Stimulated activated CD4-positive, alpha-beta T cell treated with anti-CD3 and anti-CD28 coated beads, Interleukin-4, amount 100 ng/mL, for 1 hour (primary cell): ENCODE measurements around the gene SLCO4A1.

Experiments used
- DNase-seq: peaks from one replicate; pipeline ENCODE4 v3.0.0-alpha.2; 2020

SLCO4A1 gene

GRCh38 chr20:62638679-62639406 is 3.5 kb upstream of the SLCO4A1 start:
- no peak for DNase-seq

DNA sequence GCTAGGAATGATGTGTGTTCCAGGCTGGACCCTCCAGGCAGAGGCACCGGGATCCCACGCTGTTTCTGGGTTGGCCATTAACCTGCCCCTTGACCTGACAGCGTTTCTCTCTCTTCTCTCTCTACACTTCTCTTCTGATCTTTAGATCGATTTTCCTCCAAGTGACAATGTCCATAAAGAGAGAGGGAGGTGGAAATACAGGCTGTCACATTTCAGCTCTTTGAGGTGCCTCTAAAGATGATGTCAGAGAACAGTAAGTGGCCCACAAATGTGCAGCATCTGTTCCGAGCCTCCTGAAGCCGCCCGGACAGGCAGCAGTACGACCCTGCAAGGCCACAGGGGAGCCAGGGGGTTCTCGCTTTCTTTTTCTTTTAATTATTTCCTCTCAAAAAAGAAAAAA is 2.5 kb upstream of the SLCO4A1 start:
- no peak for DNase-seq

DNA sequence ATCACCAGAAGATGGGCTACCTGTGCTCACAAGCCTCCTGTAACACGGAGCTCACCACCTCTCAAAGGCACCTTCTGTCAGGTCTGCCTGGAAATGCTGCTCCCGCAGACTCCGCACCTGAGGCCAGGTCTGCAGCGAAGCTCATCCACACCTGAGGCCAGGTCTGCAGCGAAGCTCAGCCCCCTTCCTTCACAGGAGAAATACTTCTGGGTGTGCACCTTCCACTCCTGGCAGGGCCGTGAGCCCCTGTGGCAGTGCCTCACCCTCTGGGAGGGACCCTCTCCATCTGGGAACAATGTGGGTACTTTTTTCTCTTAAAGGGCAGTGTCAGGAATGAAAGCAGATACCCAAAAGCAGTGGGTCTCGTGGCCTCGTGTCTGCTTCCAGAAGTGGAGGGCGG is 1.4 kb upstream of the SLCO4A1 start:
- no peak for DNase-seq

- no peak for DNase-seq
Measured at GRCh38 chr20:62641321-62642050, 817 bp upstream of the SLCO4A1 start.

- peak; percentile 71 for DNase-seq
Measured at GRCh38 chr20:62642666-62643520, 590 bp downstream of the SLCO4A1 start.

DNA sequence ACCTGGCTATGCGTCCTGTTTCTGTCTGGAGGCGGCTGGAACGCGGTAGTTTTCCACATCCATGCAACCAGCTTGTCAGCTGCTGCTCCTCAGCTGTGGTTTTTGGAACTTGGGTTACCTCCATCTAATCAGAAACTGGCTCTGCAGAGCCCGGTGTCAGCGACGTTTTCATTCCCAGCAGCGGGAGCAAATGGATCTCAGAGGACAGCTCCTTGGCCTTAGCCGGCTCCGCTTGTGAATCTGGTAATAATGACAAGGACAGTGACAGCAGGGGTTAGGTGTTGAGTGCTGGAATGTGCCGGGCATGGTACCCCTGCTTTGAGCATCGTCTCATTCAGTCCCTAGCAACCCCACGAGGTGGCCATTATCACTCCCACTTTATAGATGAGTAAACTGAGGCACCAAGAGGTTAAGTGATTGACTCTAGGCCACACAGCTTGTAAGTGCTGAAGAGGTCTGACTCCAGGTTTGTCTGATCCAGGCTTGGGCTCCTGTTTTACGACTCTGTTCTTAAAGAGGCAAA is 1.3 kb downstream of the SLCO4A1 start:
- no peak for DNase-seq

GRCh38 chr20:62644044-62644795 is 1.9 kb downstream of the SLCO4A1 start:
- no peak for DNase-seq

DNA sequence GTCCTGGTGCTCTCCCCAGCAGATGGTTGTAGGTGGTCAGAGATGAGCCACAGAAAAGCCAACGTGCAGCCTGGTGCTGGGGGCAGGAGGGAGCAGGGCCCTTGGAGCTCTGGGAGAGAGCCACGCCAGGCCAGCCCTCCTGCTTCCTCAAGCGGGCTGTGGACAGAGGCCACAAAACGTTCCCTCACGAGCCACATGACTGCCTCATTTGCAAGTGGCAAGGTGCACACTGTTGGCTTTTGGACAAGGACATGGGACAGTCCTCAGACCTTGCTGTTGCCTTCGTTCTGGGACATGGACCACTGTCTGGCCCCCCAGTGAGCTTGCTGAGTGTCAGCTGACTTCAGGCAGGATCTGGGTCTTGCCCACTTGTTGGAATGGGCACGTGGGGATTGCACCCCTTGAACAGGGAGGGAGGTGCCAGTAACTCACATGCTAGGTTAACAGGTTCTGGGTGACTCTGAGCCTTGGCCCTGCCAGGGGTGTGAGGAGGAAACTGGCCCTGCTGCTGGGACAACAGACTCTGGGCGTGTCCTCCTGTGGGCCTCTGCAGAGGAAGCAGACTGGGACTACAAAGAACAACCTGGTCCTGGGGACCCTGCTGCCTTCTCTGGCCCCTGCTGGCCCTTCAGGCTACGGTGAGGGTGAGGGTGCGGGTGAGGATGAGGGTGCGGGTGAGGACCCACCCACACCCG is 2.6 kb downstream of the SLCO4A1 start:
- no peak for DNase-seq

DNA sequence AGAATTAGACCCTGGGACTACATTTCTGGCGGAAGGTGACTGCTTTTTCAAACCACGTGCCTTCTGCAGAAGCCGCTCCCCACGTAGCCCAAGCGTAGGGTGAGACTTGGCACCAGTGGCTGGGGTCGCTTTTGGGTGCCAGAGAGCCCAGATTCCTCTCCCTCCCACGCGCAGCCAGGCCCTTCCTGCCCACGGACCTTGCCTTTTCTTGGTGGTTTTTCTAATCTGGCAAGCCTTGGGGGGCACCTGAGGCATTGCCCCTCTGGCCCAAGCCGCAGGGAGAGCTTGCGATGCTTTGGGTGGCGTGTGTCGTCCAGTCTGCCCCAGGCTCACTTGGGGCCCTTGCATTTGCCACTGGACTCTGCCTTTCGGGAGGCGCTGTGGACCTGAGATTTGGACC is 3.3 kb downstream of the SLCO4A1 start:
- no peak for DNase-seq

- DNase-seq = no peak
Measured at GRCh38 chr20:62646851-62647520, 4.7 kb downstream of the SLCO4A1 start.

DNA sequence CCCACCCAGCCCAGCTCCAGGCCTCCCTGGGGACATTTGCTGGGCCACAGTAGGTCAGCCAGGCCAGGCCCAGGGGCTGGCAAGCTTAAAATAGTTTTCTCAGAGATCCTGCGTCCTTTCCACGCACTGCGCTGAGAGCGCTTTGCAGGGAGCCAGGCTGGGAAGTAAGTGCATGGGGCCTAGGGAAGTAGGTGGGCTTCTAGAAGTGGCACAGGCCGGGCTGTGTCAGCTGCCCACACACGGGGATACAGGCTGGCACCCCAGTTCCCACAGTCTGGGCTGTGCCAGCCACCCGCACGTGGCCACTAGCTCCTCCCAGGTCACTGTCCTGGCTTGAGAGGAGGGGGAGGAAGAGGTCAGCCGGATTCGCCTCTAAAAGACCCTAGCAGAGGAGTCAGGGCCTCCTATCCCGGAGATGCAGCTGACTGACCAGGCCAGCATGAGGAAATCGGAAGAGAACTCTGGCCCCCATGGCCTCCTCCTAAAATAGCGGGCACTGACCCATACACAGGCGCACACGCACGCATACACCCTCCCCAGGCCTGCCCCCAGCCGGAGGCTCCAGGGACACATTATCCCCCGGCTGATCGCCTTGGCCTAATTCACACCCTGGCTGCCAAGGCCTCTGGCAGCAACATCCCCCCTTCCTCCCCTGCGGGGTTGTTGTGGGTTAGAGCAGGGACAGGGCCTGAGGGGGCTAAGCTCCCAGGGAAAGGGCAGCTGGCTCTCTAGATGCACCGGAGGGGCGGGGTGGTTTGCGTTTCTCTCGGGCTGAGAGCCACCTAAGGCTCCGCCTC is 5.4 kb downstream of the SLCO4A1 start:
- no peak for DNase-seq

GRCh38 chr20:62648318-62648995 is 6.2 kb downstream of the SLCO4A1 start:
- DNase-seq = no peak

DNA sequence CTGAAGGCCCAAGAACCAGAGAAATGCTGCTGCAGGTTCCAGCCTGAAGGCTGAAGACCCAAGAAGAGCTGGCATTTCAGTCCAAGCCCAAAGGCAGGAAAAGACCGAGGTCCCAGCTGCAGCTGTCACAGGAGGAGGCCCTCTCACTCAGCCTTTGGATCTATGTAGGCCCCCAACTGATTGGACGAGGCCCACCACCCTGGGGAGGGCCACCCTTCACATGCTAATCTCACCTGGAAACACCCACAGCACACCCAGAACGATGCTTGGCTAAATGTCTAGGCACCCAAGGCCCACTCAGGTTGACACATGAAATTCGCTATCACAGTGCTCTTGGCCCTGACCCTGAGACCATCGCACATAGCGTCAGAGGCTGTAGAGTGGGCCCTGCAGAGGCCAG is 6.8 kb downstream of the SLCO4A1 start:
- no peak for DNase-seq

- DNase-seq = no peak
Measured at GRCh38 chr20:62650551-62651284, 8.4 kb downstream of the SLCO4A1 start.

GRCh38 chr20:62651285-62652021 is 9.2 kb downstream of the SLCO4A1 start:
- DNase-seq = peak; percentile 67

DNA sequence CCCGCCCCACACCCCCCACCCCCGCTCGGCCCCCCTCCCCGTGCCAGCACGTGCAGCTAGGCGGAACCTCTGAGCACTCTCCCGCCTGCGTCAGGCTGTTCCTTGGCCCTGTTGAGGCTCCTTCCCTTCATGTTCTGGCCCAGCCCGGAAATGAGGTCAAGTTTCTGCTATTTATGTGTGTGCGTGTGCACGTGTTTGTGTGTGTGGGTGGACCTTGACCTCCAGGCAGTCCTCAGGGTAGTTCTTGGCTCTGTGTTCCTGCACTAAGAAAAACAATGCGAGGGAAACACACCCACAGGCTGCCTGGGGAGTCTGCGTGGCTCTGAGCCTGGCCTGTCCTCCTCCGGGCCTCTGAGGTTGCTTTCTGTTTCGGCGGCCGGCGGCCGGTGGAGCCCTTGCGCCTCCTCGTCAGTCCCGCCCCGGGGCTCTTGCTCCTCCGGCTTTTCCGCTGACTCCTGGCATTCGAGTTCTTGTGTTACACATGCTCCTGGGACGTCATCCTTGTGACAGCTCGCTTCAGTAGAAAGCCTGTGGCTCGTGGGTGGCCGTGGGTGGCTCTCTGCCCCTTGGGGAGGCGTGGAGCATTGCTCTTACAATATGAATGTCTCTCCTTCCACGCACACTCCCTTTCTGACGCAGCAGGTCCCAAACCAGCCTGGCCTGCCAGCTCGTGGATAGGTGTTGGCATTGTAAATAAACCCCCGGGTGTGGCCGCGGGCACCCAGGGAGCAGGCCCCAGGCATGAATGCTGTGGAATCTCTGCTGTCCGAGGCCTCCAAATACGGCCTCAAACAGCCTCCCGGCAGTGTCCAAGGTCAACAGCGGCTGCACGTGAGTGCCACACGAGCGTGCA is 10.0 kb downstream of the SLCO4A1 start:
- DNase-seq = peak; percentile 46

GRCh38 chr20:62652894-62653305 is 10.6 kb downstream of the SLCO4A1 start:
- no peak for DNase-seq
